22Rv1 (cell line): ENCODE results near the gene BSND.

ENCODE experiments used
- H3K27ac ChIP-seq: fragments of 450-650 bp; 2 replicates; pipeline ENCODE4 v1.5.1; 2017
- ZFX ChIP-seq: fragments of 450-650 bp; IDR thresholded peaks from 2 replicates; pipeline ENCODE4 v1.6.1; 2017; ENCODE audit warnings: antibody characterized with exemption, borderline replicate concordance
- TF ChIP-seq, protein P1 (sequence below): fragments of 450-650 bp; IDR thresholded peaks from 2 replicates; pipeline ENCODE4 v1.5.1; 2017; ENCODE audit warnings: mild to moderate bottlenecking

Gene BSND

GRCh38 chr1:55057956-55058298 lies 59.2 kb downstream of the BSND start:
- no peak overlapping the region for H3K27ac ChIP-seq
- TF ChIP-seq ZFX = no peak
- TF ChIP-seq, protein P1, sequence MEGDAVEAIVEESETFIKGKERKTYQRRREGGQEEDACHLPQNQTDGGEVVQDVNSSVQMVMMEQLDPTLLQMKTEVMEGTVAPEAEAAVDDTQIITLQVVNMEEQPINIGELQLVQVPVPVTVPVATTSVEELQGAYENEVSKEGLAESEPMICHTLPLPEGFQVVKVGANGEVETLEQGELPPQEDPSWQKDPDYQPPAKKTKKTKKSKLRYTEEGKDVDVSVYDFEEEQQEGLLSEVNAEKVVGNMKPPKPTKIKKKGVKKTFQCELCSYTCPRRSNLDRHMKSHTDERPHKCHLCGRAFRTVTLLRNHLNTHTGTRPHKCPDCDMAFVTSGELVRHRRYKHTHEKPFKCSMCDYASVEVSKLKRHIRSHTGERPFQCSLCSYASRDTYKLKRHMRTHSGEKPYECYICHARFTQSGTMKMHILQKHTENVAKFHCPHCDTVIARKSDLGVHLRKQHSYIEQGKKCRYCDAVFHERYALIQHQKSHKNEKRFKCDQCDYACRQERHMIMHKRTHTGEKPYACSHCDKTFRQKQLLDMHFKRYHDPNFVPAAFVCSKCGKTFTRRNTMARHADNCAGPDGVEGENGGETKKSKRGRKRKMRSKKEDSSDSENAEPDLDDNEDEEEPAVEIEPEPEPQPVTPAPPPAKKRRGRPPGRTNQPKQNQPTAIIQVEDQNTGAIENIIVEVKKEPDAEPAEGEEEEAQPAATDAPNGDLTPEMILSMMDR = no peak

- TF ChIP-seq ZFX = no peak
- TF ChIP-seq, protein P1 = no peak
- no peak overlapping the region for H3K27ac ChIP-seq
Observed at GRCh38 chr1:55059302-55060132, 60.8 kb downstream of the BSND start.

DNA sequence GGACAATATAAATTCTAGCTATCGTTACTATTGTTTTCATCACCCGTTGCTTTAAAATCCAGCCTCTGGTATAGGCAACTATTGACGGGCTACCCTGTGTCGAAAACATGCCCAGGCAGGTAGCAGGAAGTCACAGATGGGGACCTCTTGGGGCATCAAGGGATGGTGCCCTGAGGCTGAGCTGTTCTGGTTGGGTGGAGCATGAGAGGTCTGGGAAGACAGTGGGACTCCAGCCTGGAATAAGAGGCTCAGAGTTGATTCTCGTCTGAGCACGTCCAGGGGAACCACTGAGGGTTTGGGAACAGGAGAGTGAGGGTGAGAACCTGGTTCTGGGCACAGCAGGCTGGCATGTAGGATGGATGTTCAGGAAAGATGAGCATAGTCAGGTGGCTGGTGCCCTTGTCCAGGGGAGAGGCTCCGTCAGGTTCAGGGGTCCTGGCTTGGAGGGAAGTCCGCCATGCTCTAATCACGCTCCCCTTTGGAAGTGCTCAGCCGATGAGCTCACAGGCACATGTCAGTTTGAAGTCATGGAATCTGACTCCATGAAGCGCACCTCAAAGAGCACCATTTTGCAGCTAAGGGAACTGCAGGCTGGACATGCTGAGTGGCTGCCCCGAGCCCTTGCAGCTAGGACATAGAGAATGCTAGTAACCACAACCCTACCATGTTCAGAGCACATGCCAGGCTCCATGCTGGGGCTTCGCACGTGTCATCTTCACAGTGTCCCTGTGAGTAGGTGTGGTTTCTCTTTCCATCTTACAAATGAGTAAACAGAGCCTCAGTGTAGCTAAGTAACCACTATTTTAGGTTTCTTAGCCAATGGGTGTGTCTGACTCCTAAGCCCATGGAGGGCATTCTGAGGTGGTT lies 61.6 kb downstream of the BSND start:
- TF ChIP-seq ZFX = no peak
- TF ChIP-seq, protein P1 = no peak
- H3K27ac ChIP-seq = no peak overlapping the region

DNA sequence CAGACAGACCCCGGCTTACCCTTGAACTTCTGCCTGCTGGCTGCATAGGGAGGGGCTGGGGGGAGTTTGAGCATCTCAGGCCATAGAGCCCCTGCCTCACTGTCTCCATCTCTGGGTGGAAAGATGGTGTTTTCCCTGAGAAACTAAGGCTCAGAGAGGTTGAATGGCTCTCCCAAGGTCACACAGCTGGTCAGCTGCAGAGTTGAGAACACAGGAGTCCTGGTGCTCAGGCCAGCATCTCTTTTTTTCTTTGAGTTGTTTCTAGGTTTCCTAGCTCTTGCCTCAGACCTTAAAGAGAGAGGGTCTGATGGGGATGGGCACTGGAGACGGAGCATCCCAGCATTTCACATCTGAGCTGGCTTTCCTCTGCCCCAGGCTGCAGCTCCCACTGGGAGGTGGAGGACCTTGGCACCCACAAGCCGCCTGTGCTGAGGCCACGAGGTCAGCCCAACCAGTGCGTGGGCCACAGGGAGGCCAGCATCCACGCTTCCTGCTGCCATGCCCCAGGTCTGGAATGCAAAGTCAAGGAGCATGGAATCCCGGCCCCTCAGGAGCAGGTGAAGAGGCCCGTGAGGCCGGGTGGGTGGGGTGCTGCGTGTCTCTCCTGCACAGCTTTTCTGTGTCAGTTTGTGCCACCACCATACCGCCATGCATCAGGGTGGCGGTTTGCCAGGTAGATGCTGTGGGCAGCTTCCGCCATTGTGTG lies 62.4 kb downstream of the BSND start:
- TF ChIP-seq ZFX = no peak
- TF ChIP-seq, protein P1 = no peak
- H3K27ac ChIP-seq = no peak overlapping the region
